IMR-90 (cell line): ENCODE results near the gene CHORDC1. TPM values are rescaled to one million over a fixed set of nuclear protein-coding genes. Genes with fewer than 3 reads are reported as not detected.

ENCODE experiments used
- ATAC-seq: fragments of 200-7000 bp; cut with Tn5 transposase; 2 replicates; pipeline ENCODE4 v1.9.1; 2020; ENCODE audit warnings: low read depth, mild to moderate bottlenecking, moderate library complexity
- BruUV-seq: library from RNA; stranded (reverse); fragments of 400-500 nt; replicated peaks from 2 replicates; lab custom pipeline; 2021; lab: Mats Ljungman, UMichigan
- CTCF ChIA-PET: fragments of 300-600 bp; formaldehyde crosslinking; extraction: SDS; loops from one replicate; lab custom pipeline; 2021; ENCODE audit warnings: antibody characterized with exemption; lab: Yijun Ruan, JAX
- POLR2A ChIA-PET: fragments of 300-600 bp; sonication (Branson Sonifier 250); formaldehyde crosslinking; loops from one replicate; lab custom pipeline; 2022; ENCODE audit warnings: antibody characterized with exemption; ENCODE audit not compliant: unreplicated experiment; lab: Charles Lee
- DNase-seq: peaks from one replicate; pipeline ENCODE4 v3.0.0; 2013
- H2AFZ ChIP-seq: replicated peaks from 2 replicates; pipeline ENCODE3; 2013; ENCODE audit warnings: low read length, mild to moderate bottlenecking; ENCODE audit not compliant: poor library complexity
- H2AK5ac ChIP-seq: 2 replicates; pipeline ENCODE4 v1.6.1; 2013; ENCODE audit warnings: low read depth, low read length, inconsistent platforms
- H2AK9ac ChIP-seq: replicated peaks from 2 replicates; pipeline ENCODE3; 2013; ENCODE audit warnings: mild to moderate bottlenecking, low read depth, low read length, moderate library complexity; ENCODE audit not compliant: poor library complexity
- H2BK120ac ChIP-seq: 2 replicates; pipeline ENCODE4 v1.6.1; 2013; ENCODE audit warnings: low read depth, low read length, inconsistent platforms
- H2BK15ac ChIP-seq: 3 replicates; pipeline ENCODE4 v1.6.1; 2013; ENCODE audit warnings: low read depth, low read length, inconsistent platforms
- H2BK20ac ChIP-seq: 2 replicates; pipeline ENCODE4 v1.6.1; 2013; ENCODE audit warnings: low read depth, mild to moderate bottlenecking, inconsistent platforms, low read length, moderate library complexity
- H2BK5ac ChIP-seq: 2 replicates; pipeline ENCODE4 v1.6.1; 2013; ENCODE audit warnings: mild to moderate bottlenecking, low read depth, low read length, inconsistent platforms; ENCODE audit not compliant: poor library complexity, severe bottlenecking
- H3K14ac ChIP-seq: replicated peaks from 2 replicates; pipeline ENCODE4 v1.6.1; 2013; ENCODE audit warnings: low read depth, low read length, inconsistent platforms
- H3K18ac ChIP-seq: 2 replicates; pipeline ENCODE4 v1.6.1; 2013; ENCODE audit warnings: low read depth, low read length, control low read depth
- H3K23ac ChIP-seq: 2 replicates; pipeline ENCODE4 v1.6.1; 2013; ENCODE audit warnings: low read depth, low read length, inconsistent platforms
- H3K27ac ChIP-seq: 2 replicates; pipeline ENCODE4 v1.5.1; 2013; ENCODE audit warnings: mild to moderate bottlenecking, control low read depth, low read length; ENCODE audit not compliant: insufficient read depth
- H3K27me3 ChIP-seq: 2 replicates; pipeline ENCODE4 v1.6.1; 2013; ENCODE audit warnings: low read length; ENCODE audit not compliant: control insufficient read depth, insufficient read depth
- H3K36me3 ChIP-seq: 2 replicates; pipeline ENCODE4 v1.6.1; 2013; ENCODE audit warnings: low read length, mixed read lengths; ENCODE audit not compliant: control insufficient read depth, insufficient read depth
- H3K4ac ChIP-seq: 2 replicates; pipeline ENCODE4 v1.6.1; 2013; ENCODE audit warnings: low read depth, low read length, inconsistent platforms
- H3K4me1 ChIP-seq: 2 replicates; pipeline ENCODE4 v1.6.1; 2013; ENCODE audit warnings: low read length, mixed read lengths; ENCODE audit not compliant: control insufficient read depth, insufficient read depth
- H3K4me2 ChIP-seq: 2 replicates; pipeline ENCODE4 v1.6.1; 2013; ENCODE audit warnings: low read depth, mild to moderate bottlenecking, control low read depth, low read length, moderate library complexity
- H3K4me3 ChIP-seq: 2 replicates; pipeline ENCODE4 v1.5.1; 2013; ENCODE audit warnings: low read depth, mild to moderate bottlenecking, control low read depth, low read length, moderate library complexity; ENCODE audit not compliant: insufficient read depth
- H3K56ac ChIP-seq: 2 replicates; pipeline ENCODE4 v1.6.1; 2013; ENCODE audit warnings: low read length, inconsistent platforms; ENCODE audit not compliant: insufficient read depth; ENCODE audit errors: extremely low read depth
- H3K79me1 ChIP-seq, 2 experiments: 2 replicates each; pipeline ENCODE4 v1.6.1; 2013; ENCODE audit warnings: low read length in 2 of 2, inconsistent platforms in 1 of 2, low read depth in 1 of 2
- H3K9ac ChIP-seq: 2 replicates; pipeline ENCODE4 v1.6.1; 2013; ENCODE audit warnings: low read depth, low read length, control low read depth
- H3K9me1 ChIP-seq: 2 replicates; pipeline ENCODE4 v1.6.1; 2013; ENCODE audit warnings: low read length, inconsistent platforms; ENCODE audit not compliant: insufficient read depth
- H3K9me3 ChIP-seq: 2 replicates; pipeline ENCODE4 v1.6.1; 2013; ENCODE audit warnings: low read length; ENCODE audit not compliant: control insufficient read depth, insufficient read depth
- H4K20me1 ChIP-seq: 2 replicates; pipeline ENCODE4 v1.6.1; 2013; ENCODE audit warnings: low read length, inconsistent platforms; ENCODE audit not compliant: insufficient read depth
- H4K5ac ChIP-seq: 2 replicates; pipeline ENCODE4 v1.6.1; 2013; ENCODE audit warnings: mild to moderate bottlenecking, low read depth, low read length, control low read depth
- H4K8ac ChIP-seq, 2 experiments: 2 replicates each; pipeline ENCODE4 v1.6.1; 2013; ENCODE audit warnings: low read depth in 2 of 2, low read length in 2 of 2, control low read depth in 1 of 2, inconsistent platforms in 1 of 2
- H4K91ac ChIP-seq: 2 replicates; pipeline ENCODE4 v1.6.1; 2013; ENCODE audit warnings: low read depth, low read length, inconsistent platforms; ENCODE audit not compliant: insufficient read depth
- BHLHE40 ChIP-seq: fragments of 150-350 bp; IDR thresholded peaks from 2 replicates; pipeline ENCODE4 v1.6.1; 2016; ENCODE audit warnings: mild to moderate bottlenecking, low read depth, low read length
- CEBPB ChIP-seq: IDR thresholded peaks from 2 replicates; pipeline ENCODE4 v1.6.1; 2012; ENCODE audit warnings: low read depth, low read length, improper control_type of control experiment
- CTCF ChIP-seq: conservative IDR thresholded peaks from 2 replicates; pipeline ENCODE4 v1.5.1; 2012; ENCODE audit warnings: mild to moderate bottlenecking, low read depth, low read length, improper control_type of control experiment
- MAFK ChIP-seq: IDR thresholded peaks from 2 replicates; pipeline ENCODE4 v1.6.1; 2012; ENCODE audit warnings: low read depth, low read length, improper control_type of control experiment
- MXI1 ChIP-seq: IDR thresholded peaks from 2 replicates; pipeline ENCODE4 v1.6.1; 2012; ENCODE audit warnings: low read depth, mild to moderate bottlenecking, low read length, moderate library complexity, borderline replicate concordance
- NFE2L2 ChIP-seq: fragments of 150-350 bp; IDR thresholded peaks from 2 replicates; pipeline ENCODE4 v1.6.1; 2016; ENCODE audit warnings: low read depth, mild to moderate bottlenecking, low read length
- POLR2A ChIP-seq: IDR thresholded peaks from 2 replicates; pipeline ENCODE4 v1.6.1; 2012; ENCODE audit warnings: mild to moderate bottlenecking, low read depth, low read length
- RAD21 ChIP-seq: IDR thresholded peaks from 2 replicates; pipeline ENCODE4 v1.6.1; 2012; ENCODE audit warnings: low read length, improper control_type of control experiment
- RCOR1 ChIP-seq: IDR thresholded peaks from 2 replicates; pipeline ENCODE4 v1.6.1; 2012; ENCODE audit warnings: mild to moderate bottlenecking, low read length, improper control_type of control experiment; ENCODE audit not compliant: insufficient replicate concordance
- SMC3 ChIP-seq: fragments of 150-350 bp; IDR thresholded peaks from 2 replicates; pipeline ENCODE4 v1.6.1; 2016; ENCODE audit warnings: low read depth, mild to moderate bottlenecking, antibody characterized with exemption, low read length, moderate library complexity
- dilution Hi-C: fragments of 300-500 bp; cut with HindIII; formaldehyde crosslinking; loops from one replicate; pipeline ENCODE4 v1.14.3; 2018; ENCODE audit warnings: low sequenced_read_pairs; ENCODE audit not compliant: unreplicated experiment
- in situ Hi-C: fragments of 300-500 bp; cut with MboI; formaldehyde crosslinking; loops from 3 replicates; pipeline ENCODE4 v1.14.3; 2019; ENCODE audit warnings: low sequenced_read_pairs, inconsistent platforms, mixed read lengths
- intact Hi-C: fragments of 100-400 bp; cut with micrococcal nuclease; formaldehyde crosslinking; loops from 2 replicates; pipeline ENCODE4 v1.10.0; 2022
- polyA plus RNA-seq, 3 experiments: library from polyadenylated mRNA; depleted of rRNA; stranded (reverse); fragments of >200 nt; gene quantifications; 2 replicates each; pipeline ENCODE4 v1.2.3, GENCODE V29; 2012; ENCODE audit warnings: low replicate concordance in 1 of 3
- total RNA-seq: library from RNA; depleted of rRNA; stranded (reverse); fragments of >200 nt; gene quantifications from 2 replicates; pipeline ENCODE4 v1.2.3, GENCODE V29; 2012
- TF ChIP-seq, protein P1 (sequence below): fragments of 150-350 bp; IDR thresholded peaks from 2 replicates; pipeline ENCODE4 v1.6.1; 2016; ENCODE audit warnings: low read depth, mild to moderate bottlenecking, low read length, moderate library complexity, borderline replicate concordance

CHORDC1 gene
- total and polyA plus RNA-seq, 2 of the 4 experiments (the other 2 are of a cell fraction) = 26.9 to 51.4 TPM

DNA sequence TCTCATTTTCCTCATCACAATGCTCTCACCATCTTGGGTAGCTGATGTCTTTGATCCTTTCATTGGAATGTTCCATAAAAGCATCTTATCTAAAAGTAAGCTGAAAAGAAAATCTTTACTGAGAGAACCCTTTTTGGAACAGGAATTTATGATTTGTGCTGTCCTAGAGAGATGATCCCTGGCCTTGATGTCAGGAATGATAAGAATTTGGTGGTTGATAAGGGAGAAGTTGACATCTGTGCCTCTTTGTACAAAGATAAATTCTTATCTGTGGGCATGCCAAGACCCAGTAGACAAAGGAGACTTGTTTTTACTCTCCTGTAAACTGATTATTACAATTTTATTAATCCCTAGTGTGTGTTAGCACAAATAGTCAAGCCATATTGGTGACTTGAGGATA lies 51.5 kb downstream of the CHORDC1 start:
- H2BK5ac ChIP-seq = no peak overlapping the region
- H3K36me3 ChIP-seq = no peaks in the 10 kb centered on the region
- H3K27me3 ChIP-seq = no peaks in the 10 kb centered on the region
- dilution Hi-C loops = no loop called here
- H3K14ac ChIP-seq = no peak overlapping the region
- no peak overlapping the region for H3K18ac ChIP-seq
- H3K4me1 ChIP-seq = no peaks in the 10 kb centered on the region
- BruUV-seq = no TSS peak
- H3K9me1 ChIP-seq = no peaks in the 10 kb centered on the region
- H4K8ac ChIP-seq = no peak overlapping the region
- no peak overlapping the region for H3K56ac ChIP-seq
- H2BK120ac ChIP-seq = no peak overlapping the region
- H3K9me3 ChIP-seq = no peaks in the 10 kb centered on the region
- ChIA-PET CTCF (no interaction called here), POLR2A (no interaction called here)
- no peak overlapping the region for H3K9ac ChIP-seq
- H4K5ac ChIP-seq = no peak overlapping the region
- no peak overlapping the region for H2AK5ac ChIP-seq
- no peak overlapping the region for H2BK20ac ChIP-seq
- no peak overlapping the region for H3K27ac ChIP-seq
- TF ChIP-seq SMC3 (no peak), RCOR1 (no peak), CTCF (no peak), MAFK (no peak), CEBPB (no peak), BHLHE40 (no peak), RAD21 (no peak), NFE2L2 (no peak), POLR2A (no peak), MXI1 (no peak)
- TF ChIP-seq, protein P1, sequence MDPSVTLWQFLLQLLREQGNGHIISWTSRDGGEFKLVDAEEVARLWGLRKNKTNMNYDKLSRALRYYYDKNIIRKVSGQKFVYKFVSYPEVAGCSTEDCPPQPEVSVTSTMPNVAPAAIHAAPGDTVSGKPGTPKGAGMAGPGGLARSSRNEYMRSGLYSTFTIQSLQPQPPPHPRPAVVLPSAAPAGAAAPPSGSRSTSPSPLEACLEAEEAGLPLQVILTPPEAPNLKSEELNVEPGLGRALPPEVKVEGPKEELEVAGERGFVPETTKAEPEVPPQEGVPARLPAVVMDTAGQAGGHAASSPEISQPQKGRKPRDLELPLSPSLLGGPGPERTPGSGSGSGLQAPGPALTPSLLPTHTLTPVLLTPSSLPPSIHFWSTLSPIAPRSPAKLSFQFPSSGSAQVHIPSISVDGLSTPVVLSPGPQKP = no peak
- intact Hi-C loops = no loop called here
- no peak overlapping the region for H2AK9ac ChIP-seq
- no peak overlapping the region for H4K91ac ChIP-seq
- H3K4ac ChIP-seq = no peak overlapping the region
- no peaks in the 10 kb centered on the region for H4K20me1 ChIP-seq
- H3K4me2 ChIP-seq = no peak overlapping the region
- H3K79me1 ChIP-seq = no peaks in the 10 kb centered on the region
- H2AFZ ChIP-seq = no peak overlapping the region
- in situ Hi-C loops = no loop called here
- ATAC-seq (no peak), DNase-seq (no peak)
- H2BK15ac ChIP-seq = no peak overlapping the region
- no peak overlapping the region for H3K4me3 ChIP-seq
- no peak overlapping the region for H3K23ac ChIP-seq
